ENCODE data around the gene KCNJ11. TPM values are rescaled to one million over a fixed set of nuclear protein-coding genes. Genes with fewer than 3 reads are reported as not detected.

KCNJ11 gene
- total RNA-seq, 4 donors from 2014 or later, result 1.7 to 5.1 (median 2.4) TPM

GRCh38 chr11:17405232-17406005, 17.0 kb upstream of the KCNJ11 start:
- no peaks in the 10 kb centered on the region for H3K36me3 ChIP-seq
- DNase-seq (ENCODE audit: low spot score in 2 of 2), result peak in 1 of 2 donors; percentile 79
- WGBS, result 39% methylated on average over 15 of the region's 15 CpGs
- H3K27ac ChIP-seq, result peak overlapping the region; percentile 38
- H3K9me3 ChIP-seq, result no peaks in the 10 kb centered on the region
- TF ChIP-seq, protein P1, sequence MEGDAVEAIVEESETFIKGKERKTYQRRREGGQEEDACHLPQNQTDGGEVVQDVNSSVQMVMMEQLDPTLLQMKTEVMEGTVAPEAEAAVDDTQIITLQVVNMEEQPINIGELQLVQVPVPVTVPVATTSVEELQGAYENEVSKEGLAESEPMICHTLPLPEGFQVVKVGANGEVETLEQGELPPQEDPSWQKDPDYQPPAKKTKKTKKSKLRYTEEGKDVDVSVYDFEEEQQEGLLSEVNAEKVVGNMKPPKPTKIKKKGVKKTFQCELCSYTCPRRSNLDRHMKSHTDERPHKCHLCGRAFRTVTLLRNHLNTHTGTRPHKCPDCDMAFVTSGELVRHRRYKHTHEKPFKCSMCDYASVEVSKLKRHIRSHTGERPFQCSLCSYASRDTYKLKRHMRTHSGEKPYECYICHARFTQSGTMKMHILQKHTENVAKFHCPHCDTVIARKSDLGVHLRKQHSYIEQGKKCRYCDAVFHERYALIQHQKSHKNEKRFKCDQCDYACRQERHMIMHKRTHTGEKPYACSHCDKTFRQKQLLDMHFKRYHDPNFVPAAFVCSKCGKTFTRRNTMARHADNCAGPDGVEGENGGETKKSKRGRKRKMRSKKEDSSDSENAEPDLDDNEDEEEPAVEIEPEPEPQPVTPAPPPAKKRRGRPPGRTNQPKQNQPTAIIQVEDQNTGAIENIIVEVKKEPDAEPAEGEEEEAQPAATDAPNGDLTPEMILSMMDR (IDR thresholded peaks at IDR 0.05), result peak in 1 of 2 donors; percentile 31
- peak in 1 of 3 donors; percentile 38 for TF ChIP-seq POLR2AphosphoS5 (IDR thresholded peaks at IDR 0.05)
- TF ChIP-seq POLR2A (IDR thresholded peaks at IDR 0.05), result no peak
- H3K27me3 ChIP-seq, result no peaks in the 10 kb centered on the region
- no peak overlapping the region for H3K4me3 ChIP-seq
- peaks cover 17% of the 10 kb centered on the region for H3K4me1 ChIP-seq

GRCh38 chr11:17403980-17404759, 15.7 kb upstream of the KCNJ11 start:
- H3K27ac ChIP-seq, result no peak overlapping the region
- 75% methylated on average over 18 of the region's 18 CpGs for WGBS
- H3K27me3 ChIP-seq, result no peaks in the 10 kb centered on the region
- H3K4me3 ChIP-seq, result no peak overlapping the region
- H3K4me1 ChIP-seq, result peaks cover 17% of the 10 kb centered on the region
- DNase-seq (ENCODE audit: low spot score in 2 of 2), result no peak
- no peaks in the 10 kb centered on the region for H3K36me3 ChIP-seq
- no peaks in the 10 kb centered on the region for H3K9me3 ChIP-seq
- TF ChIP-seq, protein P1 (IDR thresholded peaks at IDR 0.05), result no peak

DNA sequence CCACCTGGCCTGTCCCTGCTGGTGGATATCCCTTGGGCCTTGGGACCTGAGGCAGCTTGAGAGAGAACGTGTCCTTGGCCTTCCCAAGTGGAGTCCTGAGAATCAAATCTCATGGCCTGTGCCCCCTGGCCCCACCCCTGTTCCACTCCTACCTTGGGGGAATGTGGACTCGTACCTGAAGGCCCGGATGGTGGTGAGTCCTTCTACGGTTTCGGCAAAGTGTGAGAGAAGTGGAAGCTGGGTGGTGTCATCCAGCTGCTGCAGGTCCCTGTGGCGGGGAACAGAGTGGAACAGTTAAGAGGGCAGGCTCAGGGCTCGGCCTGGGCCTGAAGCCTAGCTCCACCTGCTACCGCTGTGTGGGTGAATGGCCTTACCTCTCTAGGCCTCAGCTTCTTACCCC, 14.0 kb upstream of the KCNJ11 start:
- TF ChIP-seq, protein P1 (IDR thresholded peaks at IDR 0.05), result no peak
- TF ChIP-seq POLR2AphosphoS5 (IDR thresholded peaks at IDR 0.05), result no peak
- no peak for TF ChIP-seq EP300 (IDR thresholded peaks at IDR 0.05)
- no peak for TF ChIP-seq POLR2A (IDR thresholded peaks at IDR 0.05)
- Histone ChIP-seq H3K4me1 (peaks cover 17% of the 10 kb centered on the region), H3K9me3 (no peaks in the 10 kb centered on the region), H3K27me3 (no peaks in the 10 kb centered on the region), H3K36me3 (no peaks in the 10 kb centered on the region), H3K27ac (no peak overlapping the region), H3K4me3 (no peak overlapping the region)
- DNase-seq (ENCODE audit: low spot score in 2 of 2), result no peak
- 93% methylated on average over 8 of the region's 8 CpGs for WGBS

DNA sequence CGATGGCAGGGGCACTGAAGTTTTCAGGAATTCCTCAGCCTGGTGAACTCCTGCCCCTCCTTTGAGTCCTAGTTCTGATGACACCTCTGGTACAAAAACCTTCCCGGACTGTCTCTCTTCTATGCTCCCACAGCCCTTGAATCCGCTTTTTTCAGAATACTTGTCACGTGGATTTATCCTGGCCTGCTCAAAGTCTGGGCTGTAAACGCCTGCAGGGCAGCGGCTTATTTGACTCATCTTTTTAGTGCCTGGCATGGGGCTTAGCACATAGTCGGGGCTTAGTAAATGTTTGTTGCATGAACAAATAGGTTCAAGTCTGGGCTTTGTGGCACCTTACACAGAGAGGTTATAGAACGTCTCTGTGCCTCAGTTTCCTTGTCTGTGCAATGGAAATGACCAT, 13.4 kb upstream of the KCNJ11 start:
- H3K27me3 ChIP-seq, result no peaks in the 10 kb centered on the region
- no peak overlapping the region for H3K4me3 ChIP-seq
- TF ChIP-seq, protein P1 (IDR thresholded peaks at IDR 0.05), result no peak
- no peak for TF ChIP-seq POLR2AphosphoS5 (IDR thresholded peaks at IDR 0.05)
- H3K4me1 ChIP-seq, result peaks cover 17% of the 10 kb centered on the region
- H3K9me3 ChIP-seq, result no peaks in the 10 kb centered on the region
- H3K27ac ChIP-seq, result no peak overlapping the region
- 75% methylated on average over 8 of the region's 8 CpGs for WGBS
- DNase-seq (ENCODE audit: low spot score in 2 of 2), result no peak
- H3K36me3 ChIP-seq, result no peaks in the 10 kb centered on the region

- Histone ChIP-seq H3K4me1 (peaks cover 12% of the 10 kb centered on the region), H3K36me3 (no peaks in the 10 kb centered on the region), H3K27me3 (no peaks in the 10 kb centered on the region), H3K9me3 (no peaks in the 10 kb centered on the region), H3K27ac (no peak overlapping the region), H3K4me3 (no peak overlapping the region)
- no peak for TF ChIP-seq POLR2AphosphoS5 (IDR thresholded peaks at IDR 0.05)
- TF ChIP-seq EP300 (IDR thresholded peaks at IDR 0.05), result no peak
- TF ChIP-seq, protein P1 (IDR thresholded peaks at IDR 0.05), result no peak
- no peak for TF ChIP-seq POLR2A (IDR thresholded peaks at IDR 0.05)
- 77% methylated on average over 2 of the region's 2 CpGs for WGBS
- DNase-seq (ENCODE audit: low spot score in 2 of 2), result no peak
Measured at GRCh38 chr11:17401316-17401715, 12.9 kb upstream of the KCNJ11 start.

Measured in suprapubic skin (tissue), 4 donors.